Right renal pelvis (tissue), 4 donors: ENCODE data around the gene QRFP. TPM values are rescaled to one million over a fixed set of nuclear protein-coding genes. Genes with fewer than 3 reads are reported as not detected.

ENCODE experiments used
- DNase-seq, 4 donors: peaks; one replicate each; pipeline ENCODE4 v3.0.0-alpha.2; 2013; ENCODE audit warnings: low read depth in 4 of 4, low spot score in 3 of 4, missing footprints in 1 of 4
- polyA plus RNA-seq, 4 donors: library from polyadenylated mRNA; unstranded; fragments of 120-200 nt; gene quantifications; one replicate each; pipeline ENCODE4 v1.2.1, GENCODE V29; 2013; ENCODE audit not compliant: insufficient read length in 4 of 4

Gene QRFP
- polyA plus RNA-seq, 4 donors = 0.27 to 0.38 (median 0.30) TPM

GRCh38 chr9:130893341-130894101 lies 3.1 kb downstream of the QRFP start:
- DNase-seq = peak in 1 of 4 donors; percentile 31

- no peak for DNase-seq
These were observed 3.9 kb downstream of the QRFP start for GRCh38 chr9:130892477-130893304.

GRCh38 chr9:130891688-130892476 lies 4.7 kb downstream of the QRFP start:
- DNase-seq = no peak

GRCh38 chr9:130890870-130891687 lies 5.5 kb downstream of the QRFP start:
- no peak for DNase-seq

- no peak for DNase-seq
These were observed 6.5 kb downstream of the QRFP start for GRCh38 chr9:130890124-130890523.

- DNase-seq = no peak
These were observed 8.3 kb downstream of the QRFP start for GRCh38 chr9:130888146-130888885.

- no peak for DNase-seq
These were observed 9.0 kb downstream of the QRFP start for GRCh38 chr9:130887494-130888144.

GRCh38 chr9:130886981-130887380 lies 9.6 kb downstream of the QRFP start:
- DNase-seq = no peak

- no peak for DNase-seq
These were observed 10.9 kb downstream of the QRFP start for GRCh38 chr9:130885484-130886375.

GRCh38 chr9:130884542-130885483 lies 11.8 kb downstream of the QRFP start:
- DNase-seq = no peak

- DNase-seq = no peak
These were observed 12.5 kb downstream of the QRFP start for GRCh38 chr9:130884111-130884531.

GRCh38 chr9:130883479-130883878 lies 13.1 kb downstream of the QRFP start:
- DNase-seq = no peak

GRCh38 chr9:130882696-130883225 lies 13.9 kb downstream of the QRFP start:
- DNase-seq = no peak

GRCh38 chr9:130881516-130881915 lies 15.1 kb downstream of the QRFP start:
- DNase-seq = no peak

GRCh38 chr9:130880599-130881220 lies 15.9 kb downstream of the QRFP start:
- DNase-seq = no peak

- DNase-seq = no peak
These were observed 16.7 kb downstream of the QRFP start for GRCh38 chr9:130879863-130880411.
